DLD1 (cell line): Measurements from ENCODE around the gene HTRA3.

Source experiments
- in situ Hi-C: cut with HindIII; loops from 2 replicates; pipeline ENCODE4 v1.10.0; 2017; ENCODE audit warnings: low sequenced_read_pairs

HTRA3 gene

DNA sequence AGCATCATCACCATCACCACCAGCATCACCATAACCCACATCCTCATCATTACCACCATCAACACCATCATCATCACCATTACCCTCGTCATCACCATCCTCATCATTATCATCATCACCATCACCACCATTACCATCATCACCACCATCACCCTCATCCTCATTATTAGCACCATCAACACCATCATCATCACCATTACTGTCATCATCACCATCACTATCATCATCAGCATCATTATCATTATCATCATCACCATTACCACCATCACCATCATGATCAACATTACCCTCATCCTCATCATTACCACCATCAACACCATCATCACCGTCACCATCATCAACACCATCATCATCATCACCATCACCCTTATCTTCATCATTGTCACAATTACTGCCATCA is 51.7 kb downstream of the HTRA3 start:
- in situ Hi-C loops, result no loop called here

DNA sequence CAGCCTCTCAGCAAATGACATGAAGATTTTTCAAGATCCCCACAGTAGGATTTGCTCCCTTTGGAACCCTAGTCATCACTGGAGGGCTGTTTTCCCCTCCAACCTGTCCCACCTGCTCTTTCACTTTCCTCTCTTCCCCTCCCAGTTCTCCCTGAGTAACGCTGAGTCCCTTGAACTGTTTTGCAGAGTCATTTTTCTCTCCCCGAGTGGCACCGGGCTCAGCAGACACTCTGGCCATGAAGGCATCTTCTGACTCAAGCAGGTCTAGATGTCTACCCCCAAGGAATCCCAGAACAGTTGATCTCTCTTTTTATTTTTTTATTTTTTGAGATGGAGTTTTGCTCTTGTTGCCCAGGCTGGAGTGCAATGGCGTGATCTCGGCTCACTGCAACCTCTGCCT is 52.2 kb downstream of the HTRA3 start:
- in situ Hi-C loops, result no loop called here

DNA sequence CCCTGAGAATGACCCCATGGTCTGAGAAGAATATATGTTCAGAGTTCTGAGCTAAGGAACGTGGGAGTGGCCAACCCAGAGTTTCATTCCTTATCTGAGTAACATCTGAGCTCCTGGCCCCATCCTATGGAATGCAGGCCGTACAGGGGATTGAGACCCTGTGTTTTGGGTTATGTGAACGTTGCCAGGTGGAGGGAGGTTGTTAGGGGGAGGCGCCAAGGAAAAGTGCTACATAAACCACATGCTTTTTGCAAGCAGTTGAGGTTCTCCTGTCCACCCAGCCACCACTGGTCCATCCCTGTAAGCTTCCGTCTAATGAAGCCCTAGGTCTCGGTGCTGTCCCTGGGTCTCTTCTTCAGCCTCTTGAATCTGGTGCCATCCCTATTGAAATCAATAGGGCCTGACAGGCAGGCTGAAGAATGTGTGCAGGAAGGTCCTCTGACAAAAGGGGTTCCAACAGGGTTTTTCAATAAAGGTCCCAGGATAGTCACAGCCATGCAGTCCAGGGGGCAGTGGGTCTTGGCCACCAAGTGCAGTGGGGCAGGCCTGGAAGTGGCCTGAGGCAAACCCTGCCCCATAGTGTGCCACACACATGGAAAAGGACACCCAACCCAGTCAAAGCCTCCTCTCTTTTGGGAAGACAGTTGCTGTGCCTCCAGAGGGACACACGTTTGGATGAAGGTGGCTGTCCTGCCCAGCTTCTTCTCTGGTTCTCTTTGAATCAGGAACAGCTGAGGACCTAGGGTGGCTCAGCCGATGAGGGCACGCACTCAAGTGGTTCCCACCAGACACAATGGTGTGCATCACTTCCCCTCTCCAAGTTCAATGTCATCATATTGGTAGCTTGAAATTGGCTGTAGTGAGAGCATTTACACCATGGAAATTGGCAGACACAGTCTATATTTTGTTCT is 53.5 kb downstream of the HTRA3 start:
- in situ Hi-C loops, result no loop called here

DNA sequence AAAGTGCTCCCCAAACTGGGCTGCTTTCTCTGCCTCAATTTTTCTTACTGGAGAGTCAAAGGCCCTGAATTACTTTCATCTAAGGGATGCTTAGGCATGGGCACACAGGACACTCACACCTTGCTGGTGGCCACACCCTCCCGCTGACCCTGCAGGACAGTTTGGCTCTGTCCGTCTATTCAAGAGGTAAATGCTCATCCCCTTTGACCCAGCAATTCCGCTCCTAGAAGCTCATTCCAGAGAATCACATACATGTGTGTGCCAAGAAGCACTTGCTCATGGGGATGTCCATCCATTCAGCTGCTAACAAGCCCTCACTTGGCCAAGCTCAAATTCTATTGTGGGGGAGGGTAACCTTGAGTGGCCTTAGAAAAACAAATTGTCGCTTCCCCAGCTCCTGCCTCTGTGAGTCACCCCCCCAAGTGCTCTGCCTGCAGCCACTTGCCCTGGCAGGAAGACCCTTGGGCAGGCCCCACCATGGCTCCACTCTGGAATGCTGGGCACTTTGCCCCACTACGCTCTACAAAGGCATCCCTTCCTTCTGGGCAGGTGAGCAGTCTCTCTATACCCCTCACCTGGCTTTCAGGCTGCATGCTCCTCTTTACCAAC is 54.5 kb downstream of the HTRA3 start:
- in situ Hi-C loops, result no loop called here

DNA sequence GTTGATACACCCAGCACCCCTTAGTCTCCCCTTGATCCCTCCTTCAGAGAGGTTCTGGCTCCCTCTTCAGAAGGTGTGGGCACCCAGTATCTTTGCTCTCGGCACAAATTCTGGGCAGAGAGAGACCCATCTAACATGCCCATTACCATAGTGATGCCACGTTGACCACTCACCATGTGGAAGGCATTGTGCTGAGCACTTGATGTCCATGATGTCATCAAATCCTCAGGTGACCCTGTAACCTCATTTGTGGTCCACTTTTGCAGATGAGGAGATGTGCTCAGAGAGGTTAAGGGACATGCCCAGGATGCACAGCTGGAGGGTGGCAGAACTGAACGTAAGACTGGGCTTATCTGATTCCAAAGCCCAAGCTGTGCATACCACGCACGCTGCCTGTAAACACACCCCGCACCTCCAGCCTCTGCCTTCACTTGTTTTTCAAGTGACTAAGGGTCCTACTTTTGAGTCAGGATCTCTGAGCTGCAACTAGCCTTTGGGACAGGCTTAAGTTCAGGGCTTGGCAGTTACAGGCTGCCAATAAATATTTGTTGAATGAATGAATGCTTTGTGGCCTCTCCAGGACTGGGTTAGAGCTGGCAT is 55.2 kb downstream of the HTRA3 start:
- in situ Hi-C loops, result no loop called here

DNA sequence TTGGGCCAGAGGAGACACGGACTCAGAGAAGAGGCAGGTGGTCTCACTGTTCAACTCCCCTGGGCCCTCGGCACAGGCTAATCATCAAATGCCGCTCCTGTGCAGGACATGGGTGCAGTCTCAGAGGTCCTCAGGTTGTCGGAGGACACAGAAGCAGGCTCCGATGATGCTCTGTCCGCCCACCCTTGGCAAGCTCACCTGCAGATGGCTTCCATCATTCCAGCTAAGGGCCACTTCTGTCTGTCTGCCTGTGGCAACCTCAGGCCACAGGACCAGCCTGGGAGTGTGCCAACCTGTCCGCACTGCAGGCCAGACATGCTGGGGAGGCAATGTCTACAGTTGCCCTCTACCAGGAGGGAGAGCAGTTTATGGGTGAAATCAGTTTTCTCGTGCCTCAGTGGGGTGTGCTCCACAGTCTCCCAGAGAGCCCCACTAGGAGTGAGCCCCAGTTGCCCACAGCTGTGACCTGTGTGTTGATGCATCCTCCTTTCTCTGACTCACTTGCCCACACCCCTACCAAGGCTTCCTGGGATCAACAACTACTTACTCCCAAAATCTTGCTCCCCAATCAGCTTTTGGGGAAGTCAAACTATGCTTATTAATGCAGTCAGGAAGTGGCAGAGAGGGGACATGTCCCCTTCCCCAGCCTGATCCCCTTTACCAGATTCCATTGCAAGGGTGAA is 55.9 kb downstream of the HTRA3 start:
- in situ Hi-C loops, result no loop called here

DNA sequence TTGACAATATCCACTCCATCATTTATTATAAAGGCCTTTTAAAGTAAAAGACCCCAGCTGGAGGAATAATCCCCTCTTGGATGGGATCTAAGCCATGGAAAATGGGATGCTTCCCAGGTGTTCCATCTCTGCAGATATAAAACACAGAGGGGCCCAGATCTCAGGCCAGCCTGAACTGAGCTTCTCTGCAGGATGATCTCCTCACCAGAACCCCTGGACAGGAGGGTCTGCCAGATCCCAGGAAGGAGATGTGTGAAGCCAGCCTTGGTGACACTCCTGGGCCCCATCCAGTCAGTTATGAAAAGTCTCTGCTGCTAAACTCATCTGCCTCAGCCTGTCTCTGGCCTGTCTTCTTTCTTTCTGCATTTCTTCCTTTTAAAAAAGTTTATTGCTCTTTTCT is 56.7 kb downstream of the HTRA3 start:
- in situ Hi-C loops, result no loop called here

DNA sequence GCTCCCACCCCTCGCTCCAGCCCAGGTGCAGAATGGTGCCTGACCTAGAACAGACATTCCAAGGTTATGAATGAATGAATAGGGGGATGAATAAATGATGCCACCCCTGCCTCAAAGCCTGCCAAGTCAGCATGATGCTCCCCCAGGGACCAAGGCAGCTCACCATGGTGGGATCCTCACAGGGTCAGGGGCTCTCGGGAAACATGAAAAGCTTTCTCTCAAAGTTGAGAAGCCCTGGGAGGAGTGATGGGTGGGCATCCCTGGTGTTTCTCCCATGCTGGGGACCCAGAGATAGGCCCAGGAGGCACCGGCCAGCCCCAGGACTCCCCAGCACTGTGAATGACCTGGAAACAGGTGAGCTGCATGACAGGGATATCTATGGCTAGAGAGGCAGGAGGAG is 58.9 kb downstream of the HTRA3 start:
- in situ Hi-C loops, result no loop called here

DNA sequence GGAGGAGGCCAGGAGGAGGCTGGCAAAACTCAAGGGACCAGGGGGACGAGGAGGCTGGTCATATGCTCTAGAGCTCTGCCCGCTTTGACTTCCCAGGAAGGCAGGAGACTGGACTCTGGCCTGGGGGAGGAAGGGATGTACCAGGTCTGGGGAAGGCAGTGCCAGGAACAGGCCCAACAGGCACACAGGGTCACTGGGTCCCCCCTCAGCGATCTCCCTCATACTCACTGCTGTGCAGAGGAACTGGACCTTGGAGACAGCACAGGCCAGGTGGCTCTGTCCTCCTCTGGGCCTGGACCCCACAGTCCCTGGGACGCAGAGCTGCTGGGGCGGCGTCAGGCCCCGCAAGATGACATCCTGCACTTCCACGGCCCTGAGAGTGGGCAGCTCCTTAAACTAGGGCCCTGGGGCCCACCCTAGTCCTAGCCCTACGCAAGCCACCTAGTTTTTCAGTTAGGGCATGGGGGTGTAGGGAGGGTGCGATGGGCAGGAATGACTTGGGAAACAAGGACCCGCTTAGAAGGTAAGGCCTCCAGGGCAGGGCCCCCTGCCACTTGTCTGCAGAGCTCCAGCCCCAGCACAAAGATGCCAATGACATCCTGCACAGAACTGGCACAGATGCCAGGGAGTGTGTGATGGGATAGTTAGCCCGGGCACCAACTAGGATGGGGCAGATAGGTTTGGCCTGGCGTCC is 59.5 kb downstream of the HTRA3 start:
- in situ Hi-C loops, result no loop called here

DNA sequence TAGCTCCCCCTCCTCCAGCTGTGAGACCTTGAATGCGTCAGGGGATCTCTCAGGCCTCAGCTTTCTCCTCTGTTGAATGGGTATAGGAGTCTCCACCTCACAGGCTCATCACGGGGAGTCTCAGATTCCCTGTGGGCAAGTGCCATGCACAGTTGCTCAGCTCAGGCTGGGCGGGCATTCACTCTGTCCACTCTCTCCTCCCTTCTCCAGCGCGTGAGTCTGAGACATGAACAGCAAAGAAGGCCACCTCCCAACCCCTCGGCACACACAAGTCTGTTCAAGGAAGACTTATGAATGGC is 60.0 kb downstream of the HTRA3 start:
- in situ Hi-C loops, result no loop called here

DNA sequence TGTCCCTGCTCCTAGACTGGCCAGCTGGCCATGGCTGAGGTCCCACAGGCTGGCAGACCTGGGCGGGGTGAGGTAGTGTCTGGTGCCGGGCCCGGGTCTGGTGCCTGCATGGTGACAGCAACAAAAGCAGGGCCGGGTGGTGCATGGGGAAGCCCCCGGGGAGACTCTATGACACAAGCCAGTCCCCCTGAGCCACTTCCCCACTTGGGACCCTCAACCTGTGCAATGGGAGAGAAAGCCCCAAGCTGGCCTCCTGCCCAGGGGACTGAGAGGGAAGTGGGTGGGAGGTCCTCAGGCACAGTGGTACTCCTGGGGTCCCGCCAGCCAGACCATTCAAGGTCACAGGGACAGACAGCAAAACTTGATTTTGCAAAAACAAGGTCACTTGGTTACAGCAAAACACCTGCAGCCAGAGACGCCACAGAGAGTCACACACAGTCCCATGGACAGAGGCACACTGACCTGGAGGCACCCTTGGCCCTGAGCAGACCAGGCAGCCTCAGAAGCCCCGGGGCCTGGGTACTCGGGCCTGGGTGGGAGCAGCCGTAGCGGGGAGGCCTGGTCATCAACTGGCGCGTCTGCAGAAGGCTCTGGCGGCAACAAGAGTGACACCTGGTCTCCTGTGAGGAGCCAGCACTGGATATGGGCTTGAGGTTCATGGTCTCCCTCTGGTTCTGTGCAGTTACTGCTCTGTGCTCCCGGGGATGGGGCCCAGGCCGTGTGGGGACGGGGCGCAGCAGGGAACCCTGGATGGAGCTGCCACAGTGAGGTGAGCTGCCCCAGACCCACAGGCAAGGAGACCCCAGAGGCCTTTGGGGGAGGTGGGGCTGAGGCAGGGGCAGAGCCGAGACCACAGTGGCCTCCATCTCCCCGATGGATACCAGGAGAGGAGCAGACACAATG is 60.6 kb downstream of the HTRA3 start:
- in situ Hi-C loops, result no loop called here

DNA sequence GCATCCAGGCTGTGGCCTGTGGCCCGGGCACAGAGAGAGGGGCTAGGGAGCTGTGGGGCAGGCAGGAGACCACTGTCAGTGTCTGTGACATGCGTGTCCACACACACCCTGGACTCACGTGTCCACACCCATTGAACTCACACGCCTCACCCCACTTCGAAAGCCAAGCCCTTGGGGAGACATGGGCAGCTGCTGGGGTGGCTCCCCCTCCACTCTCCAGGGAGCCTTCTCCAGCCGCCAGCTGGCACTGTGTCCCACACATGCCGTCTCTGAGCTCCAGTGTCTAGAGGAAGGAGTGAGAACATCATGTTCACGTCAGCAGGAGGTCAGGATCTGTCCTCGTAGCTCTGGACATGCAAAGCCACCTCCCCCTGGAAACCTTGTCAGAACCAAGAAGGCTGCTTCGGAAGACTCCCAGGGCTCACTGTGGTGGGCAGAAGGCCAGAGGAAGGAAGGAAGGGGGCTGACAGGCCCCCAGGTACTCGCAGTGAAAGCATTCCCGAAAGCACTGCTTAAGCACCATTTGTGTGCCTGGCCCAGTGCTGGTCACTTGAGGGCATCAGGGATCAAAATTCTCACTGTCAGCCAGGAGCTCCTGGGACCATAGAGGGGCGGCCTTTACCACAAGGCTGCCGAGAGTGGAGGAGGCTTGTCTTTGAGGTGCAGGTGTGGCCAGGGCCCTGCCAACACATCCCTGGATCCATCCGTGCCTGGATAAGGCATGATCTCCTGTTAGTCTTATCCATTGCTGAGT is 61.4 kb downstream of the HTRA3 start:
- in situ Hi-C loops, result no loop called here

DNA sequence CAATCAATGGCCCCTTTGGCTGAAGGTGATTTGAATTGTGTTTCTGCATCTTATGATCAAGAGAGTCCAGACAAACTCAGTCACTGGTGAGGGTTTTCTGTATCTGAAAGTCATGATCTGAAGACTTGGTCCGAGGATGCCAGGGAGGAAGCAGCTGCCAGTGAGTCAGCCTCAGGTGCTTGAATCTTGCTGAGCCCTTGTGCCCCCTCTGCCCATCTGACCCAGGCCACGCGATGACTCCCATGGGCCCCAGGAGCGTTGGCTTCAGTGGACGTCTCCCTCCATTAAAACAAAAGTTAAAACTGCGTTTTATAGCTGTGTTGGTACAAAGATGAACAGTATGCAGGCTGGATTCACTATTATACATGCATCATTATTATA is 62.0 kb downstream of the HTRA3 start:
- in situ Hi-C loops, result no loop called here

DNA sequence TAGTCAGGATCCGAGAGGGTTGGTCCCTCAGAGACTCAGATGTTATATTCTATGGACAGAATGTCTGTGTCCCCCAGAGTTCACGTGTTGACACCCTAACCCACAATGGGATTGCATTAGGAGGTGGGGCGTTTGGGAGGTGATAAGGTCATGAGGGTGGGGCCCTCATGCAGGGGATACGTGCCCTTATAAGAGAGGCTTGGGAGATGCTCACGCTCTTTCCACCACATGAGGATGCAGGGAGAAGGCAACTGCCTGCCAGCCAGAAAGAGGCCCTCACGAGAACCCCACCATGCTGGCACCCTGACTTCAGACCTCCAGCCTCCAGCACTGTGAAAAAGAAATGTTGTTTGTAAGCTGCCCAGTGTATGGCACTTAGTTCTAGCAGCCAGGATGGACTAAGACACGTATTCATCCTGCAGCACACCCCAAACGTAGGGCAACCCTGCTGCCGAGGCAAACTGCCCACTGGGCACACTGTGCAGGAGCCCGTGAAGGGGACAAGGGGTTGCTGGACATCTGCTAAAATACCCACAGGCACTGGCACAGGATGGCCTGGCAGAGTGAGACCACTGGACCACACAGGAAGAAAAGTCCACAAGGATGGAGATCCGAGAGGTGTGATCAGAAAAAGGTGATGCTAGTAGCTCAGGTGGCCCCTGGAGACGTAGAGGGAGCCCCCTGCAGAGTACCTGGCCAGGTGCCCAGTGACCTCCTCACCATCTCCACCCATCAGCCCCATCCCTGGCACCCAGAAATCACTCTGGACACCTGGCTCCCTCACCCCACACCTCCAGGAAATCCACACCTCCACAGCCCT is 62.7 kb downstream of the HTRA3 start:
- in situ Hi-C loops, result no loop called here

DNA sequence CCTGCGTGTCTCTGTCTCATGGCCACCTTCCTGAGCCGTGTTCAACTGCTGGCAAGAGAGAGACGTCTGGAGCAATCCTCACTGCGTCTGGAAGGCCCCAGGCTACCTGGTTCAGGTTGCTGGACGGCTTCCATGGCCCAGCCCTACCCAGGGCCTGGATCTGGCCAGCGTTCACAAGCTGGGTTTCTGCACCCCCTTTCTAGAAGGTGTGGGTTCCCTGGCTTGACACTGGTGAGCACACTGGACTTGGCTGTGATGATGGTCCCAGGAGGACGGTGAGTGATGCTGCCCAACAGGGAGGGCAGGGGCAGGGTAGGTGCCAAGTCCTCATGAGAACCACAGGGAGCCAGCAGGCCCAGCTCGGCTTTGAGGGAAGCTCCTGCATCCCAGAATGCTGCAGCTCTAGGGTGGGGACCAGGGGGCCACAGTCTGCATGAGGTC is 63.4 kb downstream of the HTRA3 start:
- in situ Hi-C loops, result no loop called here

DNA sequence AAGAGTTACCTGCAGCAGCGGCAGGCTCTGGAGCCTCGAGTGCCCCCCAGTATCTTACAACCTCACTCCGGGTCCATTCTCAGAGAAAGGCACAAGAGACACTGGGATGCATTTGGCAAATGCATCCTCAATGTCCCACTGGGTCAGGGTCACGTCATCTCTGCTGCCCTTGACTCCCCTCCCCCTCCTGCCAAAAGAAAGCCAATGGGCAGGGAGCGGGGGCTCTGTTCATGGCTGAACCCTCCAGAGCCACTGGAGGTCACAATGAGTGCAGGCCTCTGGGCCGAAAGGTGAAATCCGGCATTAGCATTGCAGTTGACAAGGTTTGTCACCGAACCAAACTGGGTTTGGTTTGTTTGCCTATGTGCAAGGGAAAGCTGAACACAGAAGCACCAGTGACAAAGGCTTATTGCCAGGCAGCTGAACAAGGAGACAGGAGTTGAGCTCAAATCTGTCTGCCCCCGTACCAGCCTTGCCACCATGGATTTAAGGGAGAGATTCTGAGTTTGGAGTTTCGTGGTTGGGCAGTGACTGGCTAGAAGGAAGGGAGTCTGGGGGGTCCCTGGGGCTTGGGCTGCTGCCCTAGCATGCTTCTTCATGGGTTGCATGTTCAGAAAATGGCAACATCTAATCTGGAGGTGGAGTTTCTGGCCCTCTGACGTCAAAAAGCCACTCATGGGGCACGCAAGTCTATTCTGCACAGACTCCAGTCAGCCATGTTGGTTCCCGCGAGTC is 64.3 kb downstream of the HTRA3 start:
- in situ Hi-C loops, result no loop called here

DNA sequence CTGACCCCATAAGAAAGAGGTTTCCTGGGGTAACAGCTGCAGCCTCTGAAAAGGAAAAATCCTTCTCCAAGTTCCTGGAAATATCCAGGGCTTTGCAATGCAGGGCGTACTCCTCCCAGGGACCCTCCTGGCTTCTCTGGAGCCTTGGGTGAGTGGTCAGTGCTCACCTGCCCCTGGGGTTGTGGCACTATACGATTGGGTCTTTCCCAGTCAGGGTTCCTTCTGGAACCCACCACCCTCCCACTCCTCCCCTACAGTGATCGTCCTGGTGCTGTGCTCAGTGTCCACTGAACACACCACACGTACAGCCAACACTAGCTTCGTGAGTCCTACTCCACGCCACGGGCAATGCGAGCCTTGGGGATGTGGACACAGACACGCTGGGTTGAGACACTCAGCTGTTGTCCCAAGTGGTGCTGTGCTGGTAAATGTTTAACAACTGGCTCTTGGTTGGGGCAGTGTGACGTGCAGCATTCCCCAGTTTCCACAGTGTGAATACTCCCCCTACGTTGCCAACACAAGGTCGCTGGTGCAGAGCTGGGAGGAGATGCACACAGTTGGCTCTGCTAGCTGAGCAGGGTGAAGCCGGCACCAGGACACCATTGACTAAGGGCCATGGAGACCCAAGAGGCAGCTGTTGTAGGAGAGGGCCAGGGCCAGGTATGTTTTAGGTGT is 65.4 kb downstream of the HTRA3 start:
- in situ Hi-C loops, result no loop called here
